LHCN-M2 (cell line): ENCODE data around the gene MRPL10. TPM values are rescaled to one million over a fixed set of nuclear protein-coding genes. Genes with fewer than 3 reads are reported as not detected.
A peak's percentile ranks its signal among the peaks of the same experiment; 100 is the strongest.

Experiments used
- DNase-seq: peaks from one replicate; pipeline ENCODE4 v3.0.0-alpha.2; 2012; ENCODE audit warnings: low read depth
- polyA plus RNA-seq: library from polyadenylated mRNA; unstranded; fragments of >200 nt; gene quantifications from one replicate; pipeline ENCODE4 v1.2.1, GENCODE V29; 2012; ENCODE audit warnings: missing spikeins
- total RNA-seq: library from RNA; depleted of rRNA; stranded (reverse); fragments of >200 nt; gene quantifications from 2 replicates; pipeline ENCODE4 v1.2.3, GENCODE V29; 2014; rRNA removed

Gene MRPL10
- 45.4 and 47.5 TPM in 2 replicates for total RNA-seq
- 39.6 TPM for polyA plus RNA-seq

GRCh38 chr17:47831003-47831933 lies at the start of gene MRPL10, which contains the start of gene LRRC46:
MRPL10 (minus strand) TSS chr17:47831541; CDS start chr17:47831511, 30 bp downstream.
LRRC46 (plus strand) TSS chr17:47831670; CDS start chr17:47831990, 320 bp downstream.
- peak; percentile 85 for DNase-seq

GRCh38 chr17:47879776-47880454 lies 48.6 kb upstream of the MRPL10 start:
- no peak for DNase-seq

GRCh38 chr17:47879028-47879585 lies 47.8 kb upstream of the MRPL10 start:
- DNase-seq = peak; percentile 68

GRCh38 chr17:47878203-47879027 lies 47.1 kb upstream of the MRPL10 start:
- peak; percentile 28 for DNase-seq

- no peak for DNase-seq
Measured at GRCh38 chr17:47877368-47878034, 46.2 kb upstream of the MRPL10 start.

GRCh38 chr17:47875011-47875985 lies 44.0 kb upstream of the MRPL10 start:
- no peak for DNase-seq

GRCh38 chr17:47873200-47874090 lies 42.1 kb upstream of the MRPL10 start:
- DNase-seq = no peak

- DNase-seq = no peak
Measured at GRCh38 chr17:47872651-47873161, 41.4 kb upstream of the MRPL10 start.

- DNase-seq = no peak
Measured at GRCh38 chr17:47872019-47872650, 40.8 kb upstream of the MRPL10 start.

GRCh38 chr17:47871048-47871447 lies 39.7 kb upstream of the MRPL10 start:
- no peak for DNase-seq

GRCh38 chr17:47870056-47870455 lies 38.7 kb upstream of the MRPL10 start:
- no peak for DNase-seq

GRCh38 chr17:47869114-47869513 lies 37.8 kb upstream of the MRPL10 start:
- no peak for DNase-seq

- no peak for DNase-seq
Measured at GRCh38 chr17:47867813-47868533, 36.6 kb upstream of the MRPL10 start.

GRCh38 chr17:47866941-47867340 lies 35.6 kb upstream of the MRPL10 start:
- no peak for DNase-seq

GRCh38 chr17:47864791-47865216 lies 33.5 kb upstream of the MRPL10 start:
- DNase-seq = no peak

- DNase-seq = peak; percentile 94
Measured at GRCh38 chr17:47862621-47863440, 31.5 kb upstream of the MRPL10 start.
